ENCODE results near the gene OR51B4.

DNA sequence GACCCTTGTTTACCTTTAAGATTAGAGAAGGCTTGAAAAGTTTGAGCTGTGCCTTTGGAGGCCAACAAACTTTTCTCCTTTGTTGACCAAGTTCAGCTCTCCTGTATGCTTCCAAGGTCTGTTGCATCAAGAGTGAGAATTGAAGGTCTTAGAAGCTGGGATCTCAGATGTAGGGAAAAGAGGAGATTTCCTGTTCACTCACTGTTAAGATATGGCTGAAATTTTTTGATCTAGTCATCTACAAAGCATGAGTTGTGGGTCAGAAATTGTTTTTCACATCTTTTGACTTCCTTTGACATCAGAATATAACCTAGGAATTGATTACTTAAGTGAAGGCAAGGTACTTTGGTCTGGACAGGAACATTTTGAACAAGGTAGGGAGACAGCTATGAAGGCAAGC lies 12.1 kb downstream of the OR51B4 start:
- TF ChIP-seq, protein P1, sequence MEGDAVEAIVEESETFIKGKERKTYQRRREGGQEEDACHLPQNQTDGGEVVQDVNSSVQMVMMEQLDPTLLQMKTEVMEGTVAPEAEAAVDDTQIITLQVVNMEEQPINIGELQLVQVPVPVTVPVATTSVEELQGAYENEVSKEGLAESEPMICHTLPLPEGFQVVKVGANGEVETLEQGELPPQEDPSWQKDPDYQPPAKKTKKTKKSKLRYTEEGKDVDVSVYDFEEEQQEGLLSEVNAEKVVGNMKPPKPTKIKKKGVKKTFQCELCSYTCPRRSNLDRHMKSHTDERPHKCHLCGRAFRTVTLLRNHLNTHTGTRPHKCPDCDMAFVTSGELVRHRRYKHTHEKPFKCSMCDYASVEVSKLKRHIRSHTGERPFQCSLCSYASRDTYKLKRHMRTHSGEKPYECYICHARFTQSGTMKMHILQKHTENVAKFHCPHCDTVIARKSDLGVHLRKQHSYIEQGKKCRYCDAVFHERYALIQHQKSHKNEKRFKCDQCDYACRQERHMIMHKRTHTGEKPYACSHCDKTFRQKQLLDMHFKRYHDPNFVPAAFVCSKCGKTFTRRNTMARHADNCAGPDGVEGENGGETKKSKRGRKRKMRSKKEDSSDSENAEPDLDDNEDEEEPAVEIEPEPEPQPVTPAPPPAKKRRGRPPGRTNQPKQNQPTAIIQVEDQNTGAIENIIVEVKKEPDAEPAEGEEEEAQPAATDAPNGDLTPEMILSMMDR (IDR thresholded peaks at IDR 0.05; ENCODE audit: insufficient read depth, low read length, poor library complexity, severe bottlenecking), result no peak
- TF ChIP-seq EZH2phosphoT487 (conservative IDR thresholded peaks at IDR 0.05; ENCODE audit: low read length), result no peak
